NCI-H2196 treated with DMSO at 0.1 percent for 48 hours (cell line): Measurements from ENCODE around the gene LSM12.

Experiments used
- DNase-seq: peaks from one replicate; lab custom pipeline; 2025; ENCODE audit not compliant: unreplicated experiment; lab: John Stamatoyannopoulos, UW

The LSM12 gene

DNA sequence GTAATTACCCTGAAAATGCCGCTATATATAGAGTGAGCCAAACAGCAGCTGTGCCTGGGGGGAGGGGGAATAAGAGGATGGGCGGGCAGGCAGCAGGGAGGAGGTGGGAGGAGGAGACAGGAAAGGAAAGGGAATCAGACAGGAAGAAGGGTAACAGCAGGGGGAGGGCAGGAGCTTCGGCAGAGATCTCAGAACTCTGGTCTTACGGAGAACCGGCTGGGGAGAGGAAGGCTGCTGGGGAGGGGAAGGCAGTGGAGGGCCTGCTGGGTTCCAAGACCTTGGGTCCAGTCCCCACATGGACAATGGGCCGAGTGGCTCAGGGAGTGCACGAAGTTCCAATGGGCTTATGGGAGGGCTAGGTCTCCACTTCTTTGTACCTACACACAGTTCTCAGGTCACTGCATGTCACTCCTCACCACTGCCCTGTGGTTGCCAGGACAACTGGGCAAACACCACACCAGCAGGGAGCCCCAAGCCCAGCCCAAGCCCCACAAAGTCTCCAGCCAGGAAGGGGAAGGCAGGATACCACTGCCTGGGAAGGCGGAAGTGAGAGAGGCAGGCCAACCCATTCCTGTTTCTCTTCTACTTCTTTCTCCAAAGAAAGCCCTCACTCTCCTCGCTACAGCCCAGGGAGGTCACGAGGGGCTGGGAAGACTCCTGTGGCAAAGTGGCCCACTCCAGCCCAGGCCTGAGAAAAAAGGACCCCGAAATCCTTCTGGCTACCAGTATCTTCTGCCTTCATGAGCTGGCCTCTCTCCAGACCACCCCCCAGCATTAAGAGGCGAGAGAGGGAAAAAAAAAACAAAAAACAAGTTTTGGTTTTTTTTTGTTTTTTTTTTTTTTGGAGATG lies 29.4 kb upstream of the LSM12 start:
- peak; percentile 69 for DNase-seq

- no peak for DNase-seq
These were observed 28.8 kb upstream of the LSM12 start for GRCh38 chr17:44095388-44095646.

DNA sequence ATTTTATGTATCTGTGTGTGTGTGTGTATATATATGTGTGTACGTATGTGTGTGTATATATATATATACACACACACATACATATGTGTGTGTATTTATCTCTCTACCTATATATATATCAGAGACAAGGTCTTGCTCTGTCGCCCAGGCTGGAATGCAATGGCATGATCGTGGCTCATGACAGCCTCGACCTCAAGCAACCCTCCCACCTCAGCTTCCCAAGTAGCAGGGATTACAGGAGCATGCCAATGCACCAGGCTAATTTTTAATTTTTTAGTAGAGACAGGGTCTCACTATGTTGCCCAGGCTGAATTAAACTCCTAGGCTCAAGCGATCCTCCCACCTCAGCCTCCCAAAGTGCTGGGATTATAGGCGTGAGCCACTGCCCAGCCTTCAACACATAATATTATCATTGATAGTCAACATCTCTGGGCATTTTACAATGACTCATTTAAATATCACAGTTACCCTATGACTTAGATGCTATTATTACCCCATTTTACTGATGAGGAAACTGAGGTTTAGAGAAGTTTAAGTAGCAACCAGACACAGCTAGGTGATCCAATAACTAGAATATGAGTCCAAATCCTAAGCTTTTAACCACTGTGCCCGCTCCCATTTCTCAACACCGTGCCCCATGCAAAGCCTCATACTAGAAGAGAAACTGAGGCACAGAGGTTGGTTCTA lies 28.4 kb upstream of the LSM12 start:
- no peak for DNase-seq

- no peak for DNase-seq
These were observed 26.9 kb upstream of the LSM12 start for GRCh38 chr17:44093231-44093900.

- no peak for DNase-seq
These were observed 25.6 kb upstream of the LSM12 start for GRCh38 chr17:44092051-44092450.

- no peak for DNase-seq
These were observed 24.9 kb upstream of the LSM12 start for GRCh38 chr17:44091200-44091997.

- DNase-seq: no peak
These were observed 21.8 kb upstream of the LSM12 start for GRCh38 chr17:44088254-44088653.

- no peak for DNase-seq
These were observed 20.8 kb upstream of the LSM12 start for GRCh38 chr17:44087319-44087718.

DNA sequence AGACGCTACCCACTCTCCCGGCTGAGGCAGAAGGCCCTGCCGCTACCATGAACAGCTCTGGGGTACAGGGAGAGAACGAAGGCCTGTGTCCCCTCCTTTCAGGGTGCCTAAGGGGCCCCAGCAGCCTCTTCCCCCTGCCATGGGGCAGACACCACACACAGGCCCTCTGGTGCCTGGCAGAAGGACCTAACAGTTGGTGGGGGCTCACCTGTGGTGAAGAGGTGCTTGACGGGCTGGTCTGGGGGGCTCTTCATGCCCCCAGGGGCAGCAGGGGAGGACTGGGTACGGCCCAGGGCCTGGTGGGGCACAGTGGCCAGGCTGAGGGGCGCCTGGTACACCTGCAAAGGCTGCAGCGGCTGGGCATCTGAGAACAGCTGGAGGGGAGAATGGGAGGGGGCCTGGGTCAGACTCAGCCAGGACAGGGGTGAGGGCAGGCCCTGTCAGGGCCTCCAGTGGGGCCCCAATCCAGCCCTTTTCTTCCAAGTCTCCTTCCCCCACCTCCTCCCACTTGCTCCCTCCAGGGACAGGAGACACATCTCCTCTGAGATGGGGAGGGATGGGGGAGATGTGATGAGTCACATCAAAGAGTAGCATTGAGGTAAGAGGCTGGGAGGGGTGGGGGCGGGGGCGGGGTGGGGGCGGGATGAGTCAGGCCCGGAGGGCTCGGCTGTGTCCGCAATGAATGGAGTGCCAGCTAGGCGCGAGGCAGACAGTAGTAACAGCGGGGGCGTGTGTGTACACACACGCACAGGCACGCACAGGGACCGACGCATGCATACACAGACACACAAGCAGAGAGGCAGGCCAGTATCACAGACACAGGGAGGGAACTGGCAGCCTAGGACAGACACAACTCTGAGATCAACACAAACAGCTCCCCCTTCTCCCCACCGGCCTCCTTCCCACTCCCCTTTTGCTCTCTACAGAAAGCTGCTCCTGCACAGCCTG lies 20.2 kb upstream of the LSM12 start:
- DNase-seq: peak; percentile 37

DNA sequence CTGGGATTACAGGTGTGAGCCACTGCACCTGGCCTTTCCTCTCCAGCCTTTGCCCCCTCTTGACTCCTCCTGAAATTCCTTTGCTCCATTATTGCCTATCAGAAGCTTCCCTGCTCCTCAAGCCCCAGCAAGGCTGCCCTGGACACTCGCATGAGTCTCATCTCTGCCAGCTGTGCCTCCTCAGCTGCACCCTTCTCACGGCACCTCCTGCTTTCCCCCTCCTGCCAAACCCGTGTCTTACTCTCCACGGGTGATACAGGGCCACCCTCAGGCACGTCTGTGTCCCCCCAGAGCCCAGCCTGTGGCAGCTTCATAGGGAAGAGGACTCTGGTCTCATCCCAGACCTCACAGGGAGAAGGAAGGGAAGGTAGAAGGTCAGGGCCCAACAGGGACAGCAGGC lies 19.4 kb upstream of the LSM12 start:
- DNase-seq: no peak

GRCh38 chr17:44084921-44085320 lies 18.4 kb upstream of the LSM12 start:
- no peak for DNase-seq

DNA sequence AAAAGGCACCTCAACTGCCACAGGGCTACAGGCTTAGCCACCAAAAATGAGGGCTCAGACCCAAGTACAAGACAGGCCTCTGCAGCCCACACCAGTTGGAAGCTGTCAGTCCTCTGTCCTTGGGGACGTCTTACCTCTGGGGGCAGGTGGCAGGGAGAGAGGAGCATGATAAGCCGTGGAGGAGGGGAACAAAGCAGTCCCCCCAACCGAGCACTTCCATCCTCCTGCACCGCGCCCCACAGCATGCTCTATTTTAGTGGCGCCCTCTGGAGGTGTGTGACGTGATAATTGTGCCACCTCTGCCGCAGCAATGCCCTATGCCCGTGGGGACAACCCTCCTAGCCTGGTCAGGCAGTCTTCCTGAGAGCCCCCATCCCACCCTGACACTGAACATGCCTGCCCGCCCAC lies 17.7 kb upstream of the LSM12 start:
- DNase-seq: no peak

DNA sequence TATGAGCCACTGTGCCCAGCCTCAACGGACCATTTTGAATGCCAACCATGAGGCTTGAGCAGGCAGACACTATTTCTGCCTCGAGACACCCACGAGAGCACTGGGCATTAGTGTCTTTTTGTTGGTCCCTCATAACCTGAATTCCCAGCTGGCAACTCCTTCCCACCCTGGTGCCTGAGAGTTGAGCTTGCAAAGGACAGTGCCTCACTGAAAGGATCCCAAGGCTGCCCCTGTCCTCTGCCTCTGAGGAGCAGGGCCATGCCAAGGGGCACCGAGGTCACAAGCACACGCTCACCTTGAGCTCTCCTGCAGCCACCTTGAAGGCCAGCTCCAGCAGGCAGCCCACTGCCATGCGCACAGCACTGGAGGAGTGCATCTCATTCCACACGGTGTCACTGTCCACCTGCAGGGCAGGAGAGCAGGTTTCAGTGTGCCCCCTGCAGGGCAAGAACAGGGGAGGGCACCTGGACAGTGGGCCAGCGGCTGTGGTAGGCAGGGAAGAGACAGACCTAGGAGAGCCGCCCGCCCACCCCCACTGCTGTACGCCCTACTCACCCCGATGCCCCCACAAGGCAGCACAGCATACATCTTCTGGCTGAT lies 16.9 kb upstream of the LSM12 start:
- peak; percentile 24 for DNase-seq

DNA sequence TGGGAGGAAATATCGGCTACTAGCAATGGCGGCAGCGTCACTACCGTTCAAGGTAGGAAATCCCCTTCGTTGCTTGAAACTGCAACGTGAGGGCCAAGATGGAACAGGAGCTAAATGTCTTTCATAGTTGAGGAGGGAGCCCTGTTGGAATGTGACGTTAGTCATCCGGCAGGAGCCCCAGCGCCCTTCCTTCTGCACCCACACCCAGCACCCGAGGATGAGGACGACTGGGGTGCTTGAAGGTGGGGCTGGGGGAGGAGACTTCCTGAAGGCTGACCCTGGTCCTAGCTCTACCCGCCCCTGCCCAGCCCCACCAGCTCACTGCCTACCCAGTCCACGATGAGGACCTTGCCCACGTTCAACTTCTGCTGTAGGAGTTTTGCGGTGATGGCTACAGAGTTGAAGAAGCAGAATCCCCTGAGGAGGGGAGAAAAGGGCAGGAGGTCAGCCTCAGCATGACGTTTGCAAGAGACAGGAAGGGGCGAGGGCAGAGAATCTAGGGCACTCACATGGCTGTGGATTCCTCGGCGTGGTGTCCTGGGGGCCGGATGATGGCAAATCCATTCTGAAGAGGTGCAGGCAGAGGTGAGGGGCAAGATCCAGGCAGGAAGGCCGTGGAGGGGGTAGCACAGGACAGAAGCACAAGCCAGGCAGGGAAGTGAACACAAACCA lies 15.9 kb upstream of the LSM12 start:
- DNase-seq: no peak

GRCh38 chr17:44081681-44082080 lies 15.2 kb upstream of the LSM12 start:
- no peak for DNase-seq

- no peak for DNase-seq
These were observed 13.7 kb upstream of the LSM12 start for GRCh38 chr17:44079877-44080821.

DNA sequence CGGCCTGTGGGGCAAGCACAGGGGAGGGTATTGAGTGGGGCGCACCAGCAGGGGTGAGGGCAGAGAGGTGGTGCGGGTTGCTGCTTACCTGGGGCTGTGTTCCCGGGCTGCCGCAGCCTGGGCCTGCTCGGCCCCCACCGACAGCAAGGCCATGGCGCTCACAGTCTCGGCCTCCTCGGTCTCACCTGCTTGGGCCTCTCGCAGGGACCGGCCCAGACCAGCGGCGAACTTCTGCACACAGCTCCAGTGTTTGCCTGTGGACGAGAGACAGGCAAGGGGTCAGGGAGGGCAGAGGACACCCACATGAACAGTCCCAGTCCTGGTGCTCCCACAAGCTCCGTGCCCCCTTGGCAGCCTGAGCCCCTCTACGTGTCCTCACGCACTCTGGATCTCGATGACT lies 11.9 kb upstream of the LSM12 start:
- no peak for DNase-seq

GRCh38 chr17:44077595-44077909 lies 11.1 kb upstream of the LSM12 start:
- DNase-seq: no peak
